ENCODE data around the gene DDX6. TPM values are rescaled to one million over a fixed set of nuclear protein-coding genes. Genes with fewer than 3 reads are reported as not detected.

Gene DDX6
- total and polyA plus RNA-seq, 2 donors (not counting 3 experiments of a cell fraction or from before 2014, with no cell fraction given) = 19.1 to 138 TPM

DNA sequence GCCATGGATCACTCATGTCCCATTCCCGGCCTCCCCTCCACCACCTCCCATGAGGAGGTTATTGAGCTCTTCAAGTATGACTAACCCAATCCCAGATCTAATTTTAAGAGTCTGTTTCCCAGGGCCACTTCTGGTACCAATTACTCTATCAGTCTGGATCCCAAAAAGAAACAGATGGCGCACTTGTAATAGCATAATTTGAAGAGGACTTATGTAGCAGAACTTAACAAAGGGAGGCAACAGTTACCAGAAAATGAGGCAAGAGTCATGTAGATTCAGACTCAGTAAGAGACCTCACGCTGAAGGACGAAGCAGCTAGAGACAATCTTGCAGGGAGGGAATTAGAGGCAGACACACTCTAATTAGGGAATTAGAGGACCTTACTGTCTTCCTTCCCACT lies 46.9 kb downstream of the DDX6 start:
- Histone ChIP-seq H3K9ac (replicated peaks; ENCODE audit: extremely low read depth, insufficient read depth, low read length) (no peak overlapping the region), H3K9me3 (replicated peaks; ENCODE audit: control insufficient read depth, insufficient read depth, low read length) (no peaks in the 10 kb centered on the region), H3K36me3 (ENCODE audit: control insufficient read depth in 2 of 2, extremely low read depth in 1 of 2, insufficient read depth in 2 of 2, low read length in 2 of 2) (no peaks in the 10 kb centered on the region), H3K4me2 (ENCODE audit: insufficient read depth, low read length) (no peak overlapping the region), H3K4me3 (replicated peaks in 1 of 3; ENCODE audit: insufficient read depth in 1 of 3, low read depth in 1 of 3, low read length in 3 of 3) (no peak overlapping the region), H3K27ac (ENCODE audit: insufficient read depth, low read depth, low read length) (no peak overlapping the region), H3K27me3 (ENCODE audit: control insufficient read depth in 2 of 2, insufficient read depth in 2 of 2, low read length in 2 of 2) (peaks cover under 1 to 2% of the 10 kb centered on the region in 2 experiments), H4K20me1 (replicated peaks; ENCODE audit: control insufficient read depth, extremely low read depth, insufficient read depth, low read length) (no peaks in the 10 kb centered on the region), H3K79me2 (ENCODE audit: control insufficient read depth, insufficient read depth, low read length) (no peaks in the 10 kb centered on the region), H3K9me1 (replicated peaks; ENCODE audit: control insufficient read depth, extremely low read depth, insufficient read depth, low read length) (no peaks in the 10 kb centered on the region), H3K4me1 (ENCODE audit: control insufficient read depth, extremely low read depth, insufficient read depth, low read length) (no peaks in the 10 kb centered on the region), H2AFZ (ENCODE audit: low read depth, low read length) (no peak overlapping the region)
- no peak for TF ChIP-seq POLR2A (IDR thresholded peaks at IDR 0.05; ENCODE audit: low read depth, low read length)
- TF ChIP-seq, protein P1, sequence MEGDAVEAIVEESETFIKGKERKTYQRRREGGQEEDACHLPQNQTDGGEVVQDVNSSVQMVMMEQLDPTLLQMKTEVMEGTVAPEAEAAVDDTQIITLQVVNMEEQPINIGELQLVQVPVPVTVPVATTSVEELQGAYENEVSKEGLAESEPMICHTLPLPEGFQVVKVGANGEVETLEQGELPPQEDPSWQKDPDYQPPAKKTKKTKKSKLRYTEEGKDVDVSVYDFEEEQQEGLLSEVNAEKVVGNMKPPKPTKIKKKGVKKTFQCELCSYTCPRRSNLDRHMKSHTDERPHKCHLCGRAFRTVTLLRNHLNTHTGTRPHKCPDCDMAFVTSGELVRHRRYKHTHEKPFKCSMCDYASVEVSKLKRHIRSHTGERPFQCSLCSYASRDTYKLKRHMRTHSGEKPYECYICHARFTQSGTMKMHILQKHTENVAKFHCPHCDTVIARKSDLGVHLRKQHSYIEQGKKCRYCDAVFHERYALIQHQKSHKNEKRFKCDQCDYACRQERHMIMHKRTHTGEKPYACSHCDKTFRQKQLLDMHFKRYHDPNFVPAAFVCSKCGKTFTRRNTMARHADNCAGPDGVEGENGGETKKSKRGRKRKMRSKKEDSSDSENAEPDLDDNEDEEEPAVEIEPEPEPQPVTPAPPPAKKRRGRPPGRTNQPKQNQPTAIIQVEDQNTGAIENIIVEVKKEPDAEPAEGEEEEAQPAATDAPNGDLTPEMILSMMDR (IDR thresholded peaks at IDR 0.05; ENCODE audit: extremely low read depth in 1 of 2, insufficient read depth in 1 of 2, low read depth in 1 of 2, low read length in 2 of 2) = no peak
- TF ChIP-seq MYC (IDR thresholded peaks at IDR 0.05; ENCODE audit: low read depth, low read length) = no peak
- no peak for TF ChIP-seq GATA2 (IDR thresholded peaks at IDR 0.05; ENCODE audit: insufficient read depth, insufficient read length, low read depth, low read length)
- TF ChIP-seq, protein P2, sequence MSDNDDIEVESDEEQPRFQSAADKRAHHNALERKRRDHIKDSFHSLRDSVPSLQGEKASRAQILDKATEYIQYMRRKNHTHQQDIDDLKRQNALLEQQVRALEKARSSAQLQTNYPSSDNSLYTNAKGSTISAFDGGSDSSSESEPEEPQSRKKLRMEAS (IDR thresholded peaks at IDR 0.05; ENCODE audit: insufficient read depth, insufficient read length) = no peak
- TF ChIP-seq POLR2AphosphoS5 (IDR thresholded peaks at IDR 0.05; ENCODE audit: insufficient read depth, low read depth, low read length) = no peak
- no peak for TF ChIP-seq EZH2 (IDR thresholded peaks at IDR 0.05; ENCODE audit: borderline replicate concordance, low read depth, low read length, severe bottlenecking)
- no peak for TF ChIP-seq JUN (IDR thresholded peaks at IDR 0.05; ENCODE audit: borderline replicate concordance, insufficient read depth, insufficient read length, low read depth)
- no peak for TF ChIP-seq FOS (IDR thresholded peaks at IDR 0.05; ENCODE audit: borderline replicate concordance, insufficient read depth, low read length)
- intact Hi-C loops (cut with micrococcal nuclease) = no loop called here
- BruUV-seq (replicated peaks) = no TSS peak
- CTCF ChIA-PET = interaction anchor here (1.3 kb wide), 1 partner anchor 182 kb away, joined by 3 read pairs; the partner anchor contains the start of gene BCL9L
- dilution Hi-C loops (cut with MboI; ENCODE audit: extremely low pct_ligation_motif_present, low sequenced_read_pairs) = no loop called here
- POLR2A ChIA-PET = no interaction called here
- no peak for DNase-seq (ENCODE audit: low read depth, low spot score)
- FAIRE-seq = no peak
